IMR-90 (cell line): ENCODE measurements around the gene MEIG1. TPM values are rescaled to one million over a fixed set of nuclear protein-coding genes. Genes with fewer than 3 reads are reported as not detected.
A peak's percentile ranks its signal among the peaks of the same experiment; 100 is the strongest.

ENCODE experiments used
- ATAC-seq: fragments of 200-7000 bp; cut with Tn5 transposase; 2 replicates; pipeline ENCODE4 v1.9.1; 2020; ENCODE audit warnings: low read depth, mild to moderate bottlenecking, moderate library complexity
- BruUV-seq: library from RNA; stranded (reverse); fragments of 400-500 nt; replicated peaks from 2 replicates; lab custom pipeline; 2021; lab: Mats Ljungman, UMichigan
- CTCF ChIA-PET: fragments of 300-600 bp; formaldehyde crosslinking; extraction: SDS; loops from one replicate; lab custom pipeline; 2021; ENCODE audit warnings: antibody characterized with exemption; lab: Yijun Ruan, JAX
- POLR2A ChIA-PET: fragments of 300-600 bp; sonication (Branson Sonifier 250); formaldehyde crosslinking; loops from one replicate; lab custom pipeline; 2022; ENCODE audit warnings: antibody characterized with exemption; ENCODE audit not compliant: unreplicated experiment; lab: Charles Lee
- DNase-seq: peaks from one replicate; pipeline ENCODE4 v3.0.0; 2013
- H2AFZ ChIP-seq: replicated peaks from 2 replicates; pipeline ENCODE3; 2013; ENCODE audit warnings: low read length, mild to moderate bottlenecking; ENCODE audit not compliant: poor library complexity
- H2AK5ac ChIP-seq: 2 replicates; pipeline ENCODE4 v1.6.1; 2013; ENCODE audit warnings: low read depth, low read length, inconsistent platforms
- H2AK9ac ChIP-seq: replicated peaks from 2 replicates; pipeline ENCODE3; 2013; ENCODE audit warnings: mild to moderate bottlenecking, low read depth, low read length, moderate library complexity; ENCODE audit not compliant: poor library complexity
- H2BK120ac ChIP-seq: 2 replicates; pipeline ENCODE4 v1.6.1; 2013; ENCODE audit warnings: low read depth, low read length, inconsistent platforms
- H2BK15ac ChIP-seq: 3 replicates; pipeline ENCODE4 v1.6.1; 2013; ENCODE audit warnings: low read depth, low read length, inconsistent platforms
- H2BK20ac ChIP-seq: 2 replicates; pipeline ENCODE4 v1.6.1; 2013; ENCODE audit warnings: low read depth, mild to moderate bottlenecking, inconsistent platforms, low read length, moderate library complexity
- H2BK5ac ChIP-seq: 2 replicates; pipeline ENCODE4 v1.6.1; 2013; ENCODE audit warnings: mild to moderate bottlenecking, low read depth, low read length, inconsistent platforms; ENCODE audit not compliant: poor library complexity, severe bottlenecking
- H3K14ac ChIP-seq: replicated peaks from 2 replicates; pipeline ENCODE4 v1.6.1; 2013; ENCODE audit warnings: low read depth, low read length, inconsistent platforms
- H3K18ac ChIP-seq: 2 replicates; pipeline ENCODE4 v1.6.1; 2013; ENCODE audit warnings: low read depth, low read length, control low read depth
- H3K23ac ChIP-seq: 2 replicates; pipeline ENCODE4 v1.6.1; 2013; ENCODE audit warnings: low read depth, low read length, inconsistent platforms
- H3K27ac ChIP-seq: 2 replicates; pipeline ENCODE4 v1.5.1; 2013; ENCODE audit warnings: mild to moderate bottlenecking, control low read depth, low read length; ENCODE audit not compliant: insufficient read depth
- H3K27me3 ChIP-seq: 2 replicates; pipeline ENCODE4 v1.6.1; 2013; ENCODE audit warnings: low read length; ENCODE audit not compliant: control insufficient read depth, insufficient read depth
- H3K36me3 ChIP-seq: 2 replicates; pipeline ENCODE4 v1.6.1; 2013; ENCODE audit warnings: low read length, mixed read lengths; ENCODE audit not compliant: control insufficient read depth, insufficient read depth
- H3K4ac ChIP-seq: 2 replicates; pipeline ENCODE4 v1.6.1; 2013; ENCODE audit warnings: low read depth, low read length, inconsistent platforms
- H3K4me1 ChIP-seq: 2 replicates; pipeline ENCODE4 v1.6.1; 2013; ENCODE audit warnings: low read length, mixed read lengths; ENCODE audit not compliant: control insufficient read depth, insufficient read depth
- H3K4me2 ChIP-seq: 2 replicates; pipeline ENCODE4 v1.6.1; 2013; ENCODE audit warnings: low read depth, mild to moderate bottlenecking, control low read depth, low read length, moderate library complexity
- H3K4me3 ChIP-seq: 2 replicates; pipeline ENCODE4 v1.5.1; 2013; ENCODE audit warnings: low read depth, mild to moderate bottlenecking, control low read depth, low read length, moderate library complexity; ENCODE audit not compliant: insufficient read depth
- H3K56ac ChIP-seq: 2 replicates; pipeline ENCODE4 v1.6.1; 2013; ENCODE audit warnings: low read length, inconsistent platforms; ENCODE audit not compliant: insufficient read depth; ENCODE audit errors: extremely low read depth
- H3K79me1 ChIP-seq, 2 experiments: 2 replicates each; pipeline ENCODE4 v1.6.1; 2013; ENCODE audit warnings: low read length in 2 of 2, inconsistent platforms in 1 of 2, low read depth in 1 of 2
- H3K9ac ChIP-seq: 2 replicates; pipeline ENCODE4 v1.6.1; 2013; ENCODE audit warnings: low read depth, low read length, control low read depth
- H3K9me1 ChIP-seq: 2 replicates; pipeline ENCODE4 v1.6.1; 2013; ENCODE audit warnings: low read length, inconsistent platforms; ENCODE audit not compliant: insufficient read depth
- H3K9me3 ChIP-seq: 2 replicates; pipeline ENCODE4 v1.6.1; 2013; ENCODE audit warnings: low read length; ENCODE audit not compliant: control insufficient read depth, insufficient read depth
- H4K20me1 ChIP-seq: 2 replicates; pipeline ENCODE4 v1.6.1; 2013; ENCODE audit warnings: low read length, inconsistent platforms; ENCODE audit not compliant: insufficient read depth
- H4K5ac ChIP-seq: 2 replicates; pipeline ENCODE4 v1.6.1; 2013; ENCODE audit warnings: mild to moderate bottlenecking, low read depth, low read length, control low read depth
- H4K8ac ChIP-seq, 2 experiments: 2 replicates each; pipeline ENCODE4 v1.6.1; 2013; ENCODE audit warnings: low read depth in 2 of 2, low read length in 2 of 2, control low read depth in 1 of 2, inconsistent platforms in 1 of 2
- H4K91ac ChIP-seq: 2 replicates; pipeline ENCODE4 v1.6.1; 2013; ENCODE audit warnings: low read depth, low read length, inconsistent platforms; ENCODE audit not compliant: insufficient read depth
- BHLHE40 ChIP-seq: fragments of 150-350 bp; IDR thresholded peaks from 2 replicates; pipeline ENCODE4 v1.6.1; 2016; ENCODE audit warnings: mild to moderate bottlenecking, low read depth, low read length
- CTCF ChIP-seq: conservative IDR thresholded peaks from 2 replicates; pipeline ENCODE4 v1.5.1; 2012; ENCODE audit warnings: mild to moderate bottlenecking, low read depth, low read length, improper control_type of control experiment
- ELK1 ChIP-seq: fragments of 150-350 bp; IDR thresholded peaks from 2 replicates; pipeline ENCODE4 v1.6.1; 2016; ENCODE audit warnings: low read depth, mild to moderate bottlenecking, low read length, moderate library complexity, borderline replicate concordance
- FOS ChIP-seq: fragments of 150-350 bp; IDR thresholded peaks from 2 replicates; pipeline ENCODE4 v1.6.1; 2016; ENCODE audit warnings: low read depth, low read length
- MAZ ChIP-seq: IDR thresholded peaks from 2 replicates; pipeline ENCODE4 v1.6.1; 2012; ENCODE audit warnings: low read depth, mild to moderate bottlenecking, low read length, improper control_type of control experiment, moderate library complexity, borderline replicate concordance
- MXI1 ChIP-seq: IDR thresholded peaks from 2 replicates; pipeline ENCODE4 v1.6.1; 2012; ENCODE audit warnings: low read depth, mild to moderate bottlenecking, low read length, moderate library complexity, borderline replicate concordance
- NFE2L2 ChIP-seq: fragments of 150-350 bp; IDR thresholded peaks from 2 replicates; pipeline ENCODE4 v1.6.1; 2016; ENCODE audit warnings: low read depth, mild to moderate bottlenecking, low read length
- POLR2A ChIP-seq: IDR thresholded peaks from 2 replicates; pipeline ENCODE4 v1.6.1; 2012; ENCODE audit warnings: mild to moderate bottlenecking, low read depth, low read length
- RAD21 ChIP-seq: IDR thresholded peaks from 2 replicates; pipeline ENCODE4 v1.6.1; 2012; ENCODE audit warnings: low read length, improper control_type of control experiment
- RCOR1 ChIP-seq: IDR thresholded peaks from 2 replicates; pipeline ENCODE4 v1.6.1; 2012; ENCODE audit warnings: mild to moderate bottlenecking, low read length, improper control_type of control experiment; ENCODE audit not compliant: insufficient replicate concordance
- WGBS, 2 experiments: methylation state at CpG; one replicate each; pipeline versions ENCODE4 v1.1.5 to v1.1.7; 2013; ENCODE audit warnings: missing lambda C conversion rate in 2 of 2; ENCODE audit not compliant: insufficient read length in 1 of 2; ENCODE audit errors: extremely low coverage in 2 of 2; 5-methylcytosine and 5-hydroxymethylcytosine counted together
- dilution Hi-C: fragments of 300-500 bp; cut with HindIII; formaldehyde crosslinking; loops from one replicate; pipeline ENCODE4 v1.14.3; 2018; ENCODE audit warnings: low sequenced_read_pairs; ENCODE audit not compliant: unreplicated experiment
- in situ Hi-C: fragments of 300-500 bp; cut with MboI; formaldehyde crosslinking; loops from 3 replicates; pipeline ENCODE4 v1.14.3; 2019; ENCODE audit warnings: low sequenced_read_pairs, inconsistent platforms, mixed read lengths
- intact Hi-C: fragments of 100-400 bp; cut with micrococcal nuclease; formaldehyde crosslinking; loops from 2 replicates; pipeline ENCODE4 v1.10.0; 2022
- polyA plus RNA-seq, 3 experiments: library from polyadenylated mRNA; depleted of rRNA; stranded (reverse); fragments of >200 nt; gene quantifications; 2 replicates each; pipeline ENCODE4 v1.2.3, GENCODE V29; 2012; ENCODE audit warnings: low replicate concordance in 1 of 3
- total RNA-seq: library from RNA; depleted of rRNA; stranded (reverse); fragments of >200 nt; gene quantifications from 2 replicates; pipeline ENCODE4 v1.2.3, GENCODE V29; 2012
- TF ChIP-seq, protein P1 (sequence below): fragments of 150-350 bp; IDR thresholded peaks from 2 replicates; pipeline ENCODE4 v1.6.1; 2017; ENCODE audit warnings: mild to moderate bottlenecking, antibody characterized with exemption, low read length, low read depth

The MEIG1 gene
- total and polyA plus RNA-seq, 2 of the 4 experiments (the other 2 are of a cell fraction) = not detected

- Histone ChIP-seq H3K4me1 (no peaks in the 10 kb centered on the region), H2BK15ac (no peak within 1 kb of the TSS; the same call in 2 of the 3 replicates), H4K91ac (peak within 1 kb of the TSS; percentile 84), H3K9me3 (no peaks in the 10 kb centered on the region), H4K8ac (peak within 1 kb of the TSS; percentile 50 to 95), H3K9me1 (peaks cover 8% of the 10 kb centered on the region; the same call in 1 of the 2 replicates), H3K36me3 (no peaks in the 10 kb centered on the region), H3K9ac (peak within 1 kb of the TSS; percentile 56), H3K14ac (peak within 1 kb of the TSS; percentile 92), H3K79me1 (peaks cover 30 to 45% of the 10 kb centered on the region in 2 experiments), H3K56ac (peak within 1 kb of the TSS; percentile 55), H3K27me3 (no peaks in the 10 kb centered on the region), H2AK9ac (peak within 1 kb of the TSS; percentile 90), H2AK5ac (peak within 1 kb of the TSS; percentile 53; the same call in 1 of the 2 replicates), H3K27ac (peak within 1 kb of the TSS; percentile 48), H3K4ac (peak within 1 kb of the TSS; percentile 97), H2BK120ac (peak within 1 kb of the TSS; percentile 91), H2AFZ (peak within 1 kb of the TSS; percentile 99), H3K23ac (peak within 1 kb of the TSS; percentile 93), H3K4me3 (peak within 1 kb of the TSS; percentile 51), H3K4me2 (peak within 1 kb of the TSS; percentile 90), H2BK20ac (peak within 1 kb of the TSS; percentile 75; the same call in 1 of the 2 replicates), H2BK5ac (peak within 1 kb of the TSS; percentile 49), H3K18ac (no peak within 1 kb of the TSS), H4K20me1 (no peaks in the 10 kb centered on the region), H4K5ac (peak within 1 kb of the TSS; percentile 16; the same call in 1 of the 2 replicates)
- DNase-seq (peak; percentile 91), ATAC-seq (peak; percentile 97)
- intact Hi-C loops (no loop called here), dilution Hi-C loops (no loop called here), in situ Hi-C loops (no loop called here)
- TF ChIP-seq MAZ (peak; percentile 53; the same call in 1 of the 2 replicates), CTCF (no peak), FOS (peak; percentile 27), MXI1 (0 out of 2 replicates have a peak, but pooled peaks have one; percentile 67), BHLHE40 (peak; percentile 62; the same call in 1 of the 2 replicates), NFE2L2 (no peak), RCOR1 (peak; percentile 34), RAD21 (no peak), POLR2A (0 out of 2 replicates have a peak, but pooled peaks have one; percentile 4), ELK1 (no peak)
- TF ChIP-seq, protein P1, sequence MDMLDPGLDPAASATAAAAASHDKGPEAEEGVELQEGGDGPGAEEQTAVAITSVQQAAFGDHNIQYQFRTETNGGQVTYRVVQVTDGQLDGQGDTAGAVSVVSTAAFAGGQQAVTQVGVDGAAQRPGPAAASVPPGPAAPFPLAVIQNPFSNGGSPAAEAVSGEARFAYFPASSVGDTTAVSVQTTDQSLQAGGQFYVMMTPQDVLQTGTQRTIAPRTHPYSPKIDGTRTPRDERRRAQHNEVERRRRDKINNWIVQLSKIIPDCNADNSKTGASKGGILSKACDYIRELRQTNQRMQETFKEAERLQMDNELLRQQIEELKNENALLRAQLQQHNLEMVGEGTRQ = peak; percentile 42; the same call in 1 of the 2 replicates
- ChIA-PET CTCF (no interaction called here), POLR2A (no interaction called here)
- no TSS peak for BruUV-seq
- WGBS, 2 experiments = 0% methylated on average over 18 of the region's 45 CpGs; no CpG with 5 or more reads in 1 of the 2 experiments
These were observed 5.0 kb upstream of the MEIG1 start, which contains the start of gene DCLRE1C for GRCh38 chr10:14954001-14954770. Gene DCLRE1C (minus strand): TSS chr10:14954096. CDS start chr10:14954010, 86 bp downstream.
